ENCODE results near the gene MYH9. TPM values are rescaled to one million over a fixed set of nuclear protein-coding genes. Genes with fewer than 3 reads are reported as not detected.

MYH9 gene
- polyA plus RNA-seq, 1 experiment, result 338 TPM

GRCh38 chr22:36306227-36306626 lies 81.5 kb downstream of the MYH9 start:
- H3K27ac ChIP-seq (ENCODE audit: low read depth, low read length), result peak overlapping the region; percentile 61
- CTCF ChIA-PET, result no interaction called here
- POLR2A ChIA-PET, result interaction anchor here (0.7 kb wide), 1 partner anchor 9 kb away, joined by 3 read pairs; no protein-coding TSS in a partner anchor

GRCh38 chr22:36305813-36306212 lies 82.0 kb downstream of the MYH9 start:
- no peak for DNase-seq (ENCODE audit: low read depth, low spot score)
- Histone ChIP-seq H3K27ac (ENCODE audit: low read depth, low read length) (peak overlapping the region; percentile 61), H3K4me3 (ENCODE audit: low read depth, low read length) (no peak overlapping the region), H3K9me3 (ENCODE audit: control insufficient read depth, insufficient read depth, low read length) (no peaks in the 10 kb centered on the region; the same call in 1 of the 2 replicates), H3K27me3 (ENCODE audit: control insufficient read depth, insufficient read depth, low read length) (no peaks in the 10 kb centered on the region)
- ChIA-PET CTCF (interaction anchor here (0.9 kb wide), 1 partner anchor 165 kb away, joined by 3 read pairs; no protein-coding TSS in a partner anchor), POLR2A (no interaction called here)
- TF ChIP-seq, protein P1, sequence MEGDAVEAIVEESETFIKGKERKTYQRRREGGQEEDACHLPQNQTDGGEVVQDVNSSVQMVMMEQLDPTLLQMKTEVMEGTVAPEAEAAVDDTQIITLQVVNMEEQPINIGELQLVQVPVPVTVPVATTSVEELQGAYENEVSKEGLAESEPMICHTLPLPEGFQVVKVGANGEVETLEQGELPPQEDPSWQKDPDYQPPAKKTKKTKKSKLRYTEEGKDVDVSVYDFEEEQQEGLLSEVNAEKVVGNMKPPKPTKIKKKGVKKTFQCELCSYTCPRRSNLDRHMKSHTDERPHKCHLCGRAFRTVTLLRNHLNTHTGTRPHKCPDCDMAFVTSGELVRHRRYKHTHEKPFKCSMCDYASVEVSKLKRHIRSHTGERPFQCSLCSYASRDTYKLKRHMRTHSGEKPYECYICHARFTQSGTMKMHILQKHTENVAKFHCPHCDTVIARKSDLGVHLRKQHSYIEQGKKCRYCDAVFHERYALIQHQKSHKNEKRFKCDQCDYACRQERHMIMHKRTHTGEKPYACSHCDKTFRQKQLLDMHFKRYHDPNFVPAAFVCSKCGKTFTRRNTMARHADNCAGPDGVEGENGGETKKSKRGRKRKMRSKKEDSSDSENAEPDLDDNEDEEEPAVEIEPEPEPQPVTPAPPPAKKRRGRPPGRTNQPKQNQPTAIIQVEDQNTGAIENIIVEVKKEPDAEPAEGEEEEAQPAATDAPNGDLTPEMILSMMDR (IDR thresholded peaks at IDR 0.05; ENCODE audit: low read depth, low read length), result no peak

More at GRCh38 chr22:36306227-36306626, 81.5 kb downstream of the MYH9 start:
- no peak overlapping the region for H3K4me3 ChIP-seq (ENCODE audit: low read depth, low read length)
- H3K9me3 ChIP-seq (ENCODE audit: control insufficient read depth, insufficient read depth, low read length), result no peaks in the 10 kb centered on the region; the same call in 1 of the 2 replicates
- DNase-seq (ENCODE audit: low read depth, low spot score), result no peak
- H3K27me3 ChIP-seq (ENCODE audit: control insufficient read depth, insufficient read depth, low read length), result no peaks in the 10 kb centered on the region
- TF ChIP-seq, protein P1 (IDR thresholded peaks at IDR 0.05; ENCODE audit: low read depth, low read length), result no peak

DNA sequence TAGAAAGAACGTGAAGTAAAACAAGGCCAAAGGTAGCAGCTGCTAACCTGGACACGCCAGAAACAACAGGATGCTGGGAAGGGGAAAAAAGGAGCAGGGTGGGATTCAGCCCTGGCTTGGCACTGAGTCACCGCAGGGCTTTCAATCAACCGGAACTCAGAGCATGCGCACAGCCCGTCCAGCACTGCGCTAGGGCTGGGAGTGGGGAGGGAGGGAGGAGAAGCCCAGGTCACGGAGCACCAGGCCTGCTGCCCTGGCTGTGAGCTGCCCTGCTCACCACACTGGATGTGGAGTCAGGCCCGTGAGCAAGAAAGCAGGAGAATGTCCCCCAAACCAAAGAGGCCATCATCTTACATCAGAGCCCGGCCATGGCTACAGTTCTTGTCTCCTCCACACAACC lies 83.3 kb downstream of the MYH9 start:
- ChIA-PET POLR2A (interaction anchor here (0.6 to 0.7 kb wide), 2 partner anchors 20 to 177 kb away, joined by 3 to 4 read pairs; partner anchors contain the start of gene TXN2), CTCF (interaction anchor here (0.6 kb wide), 1 partner anchor 107 kb away, joined by 3 read pairs; no protein-coding TSS in a partner anchor)
- H3K9me3 ChIP-seq (ENCODE audit: control insufficient read depth, insufficient read depth, low read length), result no peaks in the 10 kb centered on the region; the same call in 1 of the 2 replicates
- H3K4me3 ChIP-seq (ENCODE audit: low read depth, low read length), result no peak overlapping the region
- DNase-seq (ENCODE audit: low read depth, low spot score), result no peak
- peak overlapping the region; percentile 98 for H3K27ac ChIP-seq (ENCODE audit: low read depth, low read length)
- H3K27me3 ChIP-seq (ENCODE audit: control insufficient read depth, insufficient read depth, low read length), result no peaks in the 10 kb centered on the region
- TF ChIP-seq, protein P1 (IDR thresholded peaks at IDR 0.05; ENCODE audit: low read depth, low read length), result no peak

GRCh38 chr22:36303874-36304273 lies 83.9 kb downstream of the MYH9 start:
- no peak overlapping the region for H3K4me3 ChIP-seq (ENCODE audit: low read depth, low read length)
- ChIA-PET CTCF (no interaction called here), POLR2A (interaction anchor here (0.7 to 1.1 kb wide), 2 partner anchors 61 to 166 kb away, joined by 3 to 4 read pairs; no protein-coding TSS in a partner anchor)
- no peaks in the 10 kb centered on the region for H3K27me3 ChIP-seq (ENCODE audit: control insufficient read depth, insufficient read depth, low read length)
- no peak for DNase-seq (ENCODE audit: low read depth, low spot score)
- peak overlapping the region; percentile 98 for H3K27ac ChIP-seq (ENCODE audit: low read depth, low read length)
- no peaks in the 10 kb centered on the region; the same call in 1 of the 2 replicates for H3K9me3 ChIP-seq (ENCODE audit: control insufficient read depth, insufficient read depth, low read length)
- TF ChIP-seq, protein P1 (IDR thresholded peaks at IDR 0.05; ENCODE audit: low read depth, low read length), result no peak

GRCh38 chr22:36303115-36303467 lies 84.7 kb downstream of the MYH9 start:
- CTCF ChIA-PET, result no interaction called here
- Histone ChIP-seq H3K27ac (ENCODE audit: low read depth, low read length) (peak overlapping the region; percentile 98), H3K9me3 (ENCODE audit: control insufficient read depth, insufficient read depth, low read length) (no peaks in the 10 kb centered on the region; the same call in 1 of the 2 replicates), H3K27me3 (ENCODE audit: control insufficient read depth, insufficient read depth, low read length) (no peaks in the 10 kb centered on the region), H3K4me3 (ENCODE audit: low read depth, low read length) (no peak overlapping the region)
- TF ChIP-seq, protein P1 (IDR thresholded peaks at IDR 0.05; ENCODE audit: low read depth, low read length), result no peak
- POLR2A ChIA-PET, result interaction anchor here (0.7 to 2.0 kb wide), 4 partner anchors 30 to 167 kb away, joined by 3 to 11 read pairs (median 5); partner anchors contain the start of gene MYH9
- DNase-seq (ENCODE audit: low read depth, low spot score), result no peak

Data from AG04450 (cell line).